ENCODE results near the gene HACD3. TPM values are rescaled to one million over a fixed set of nuclear protein-coding genes. Genes with fewer than 3 reads are reported as not detected.
"Not testable (repeated sequence)": the region's sequence is repeated elsewhere in the genome, so short reads cannot be mapped to it uniquely, and the experiment has no call there.

Gene HACD3
- total and polyA plus RNA-seq, 2 donors (not counting 1 experiment from before 2014, with no cell fraction given): 80.7 to 95.6 TPM

GRCh38 chr15:65550681-65551098, 20.4 kb downstream of the HACD3 start:
- peaks cover 23% of the 10 kb centered on the region for H3K79me2 ChIP-seq (ENCODE audit: control insufficient read depth, insufficient read depth, low read length)
- H4K20me1 ChIP-seq (ENCODE audit: control insufficient read depth, extremely low read depth, insufficient read depth, low read length): no peaks in the 10 kb centered on the region
- no peak overlapping the region for H3K9ac ChIP-seq (ENCODE audit: insufficient read depth, low read length)

DNA sequence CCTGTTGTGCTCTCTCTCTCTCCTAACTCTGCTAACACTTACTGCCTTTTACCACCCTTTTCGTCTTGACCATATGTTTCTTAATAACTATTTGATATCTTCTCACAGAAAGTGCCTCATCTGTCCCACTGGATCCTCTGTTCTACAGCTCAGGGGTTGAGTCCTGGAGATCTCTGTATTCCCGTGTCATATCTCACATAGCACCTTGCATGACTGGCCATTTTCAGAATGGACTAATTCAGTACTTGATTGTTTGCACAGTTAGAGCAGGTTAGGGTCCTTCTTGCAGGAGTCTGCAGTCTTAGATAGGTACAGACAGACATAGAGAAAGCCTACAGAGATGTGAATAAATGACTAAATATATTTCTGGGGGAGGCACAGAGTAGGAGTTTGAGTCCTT, 20.9 kb downstream of the HACD3 start:
- no peaks in the 10 kb centered on the region for H3K36me3 ChIP-seq (ENCODE audit: control insufficient read depth, insufficient read depth, low read length)
- H2AFZ ChIP-seq (ENCODE audit: low read length): no peak overlapping the region
- no peak overlapping the region for H3K4me3 ChIP-seq (replicated peaks in 1 of 4; ENCODE audit: control extremely low read depth in 1 of 4, insufficient read depth in 1 of 4, low read depth in 3 of 4, low read length in 4 of 4)
- peaks cover 20% of the 10 kb centered on the region for H3K79me2 ChIP-seq (ENCODE audit: control insufficient read depth, insufficient read depth, low read length)
- H3K9me3 ChIP-seq (ENCODE audit: control insufficient read depth, insufficient read depth, low read depth, low read length): no peaks in the 10 kb centered on the region
- H3K4me1 ChIP-seq (ENCODE audit: control insufficient read depth, extremely low read depth, insufficient read depth, low read length): no peaks in the 10 kb centered on the region
- H3K27ac ChIP-seq (ENCODE audit: insufficient read depth, low read length): no peak overlapping the region
- H3K9ac ChIP-seq (ENCODE audit: insufficient read depth, low read length): no peak overlapping the region
- no peaks in the 10 kb centered on the region for H4K20me1 ChIP-seq (ENCODE audit: control insufficient read depth, extremely low read depth, insufficient read depth, low read length)
- TF ChIP-seq CTCF (conservative IDR thresholded peaks at IDR 0.05 in 1 of 2, IDR thresholded peaks at IDR 0.05 in 1 of 2; ENCODE audit: low read depth in 1 of 2, low read length in 2 of 2) (no peak), EZH2 (IDR thresholded peaks at IDR 0.05; ENCODE audit: low read length, missing control alignments) (no peak)
- H3K4me2 ChIP-seq (ENCODE audit: extremely low read depth, insufficient read depth, low read length): no peak overlapping the region
- H3K27me3 ChIP-seq (ENCODE audit: control insufficient read depth, insufficient read depth, low read length): no peaks in the 10 kb centered on the region
- DNase-seq (ENCODE audit: low read depth in 2 of 2): no peak

More at GRCh38 chr15:65550681-65551098, 20.4 kb downstream of the HACD3 start:
- no peaks in the 10 kb centered on the region for H3K27me3 ChIP-seq (ENCODE audit: control insufficient read depth, insufficient read depth, low read length)
- H3K36me3 ChIP-seq (ENCODE audit: control insufficient read depth, insufficient read depth, low read length): no peaks in the 10 kb centered on the region
- TF ChIP-seq CTCF (conservative IDR thresholded peaks at IDR 0.05 in 1 of 2, IDR thresholded peaks at IDR 0.05 in 1 of 2; ENCODE audit: low read depth in 1 of 2, low read length in 2 of 2) (no peak), EZH2 (IDR thresholded peaks at IDR 0.05; ENCODE audit: low read length, missing control alignments) (no peak)
- DNase-seq (ENCODE audit: low read depth in 2 of 2): peak; percentile 70 to 82
- no peaks in the 10 kb centered on the region for H3K9me3 ChIP-seq (ENCODE audit: control insufficient read depth, insufficient read depth, low read depth, low read length)
- peak overlapping the region; percentile 42 for H3K27ac ChIP-seq (ENCODE audit: insufficient read depth, low read length)
- peak overlapping the region in 1 of 4 experiments; percentile 1 for H3K4me3 ChIP-seq (replicated peaks in 1 of 4; ENCODE audit: control extremely low read depth in 1 of 4, insufficient read depth in 1 of 4, low read depth in 3 of 4, low read length in 4 of 4)
- H2AFZ ChIP-seq (ENCODE audit: low read length): no peak overlapping the region
- peak overlapping the region; percentile 75 for H3K4me2 ChIP-seq (ENCODE audit: extremely low read depth, insufficient read depth, low read length)
- H3K4me1 ChIP-seq (ENCODE audit: control insufficient read depth, extremely low read depth, insufficient read depth, low read length): no peaks in the 10 kb centered on the region

DNA sequence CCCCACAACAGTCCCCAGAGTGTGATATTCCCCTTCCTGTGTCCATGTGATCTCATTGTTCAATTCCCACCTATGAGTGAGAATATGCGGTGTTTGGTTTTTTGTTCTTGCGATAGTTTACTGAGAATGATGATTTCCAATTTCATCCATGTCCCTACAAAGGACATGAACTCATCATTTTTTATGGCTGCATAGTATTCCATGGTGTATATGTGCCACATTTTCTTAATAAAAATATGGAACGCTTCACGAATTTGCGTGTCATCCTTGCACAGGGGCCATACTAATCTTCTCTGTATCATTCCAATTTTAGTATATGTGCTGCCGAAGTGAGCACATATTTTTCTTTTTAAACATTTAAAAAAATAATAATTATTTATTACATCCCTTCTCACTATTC, 22.6 kb downstream of the HACD3 start:
- not testable (repeated sequence) for H3K4me3 ChIP-seq (replicated peaks in 1 of 4; ENCODE audit: control extremely low read depth in 1 of 4, insufficient read depth in 1 of 4, low read depth in 3 of 4, low read length in 4 of 4); DNase-seq (ENCODE audit: low read depth in 2 of 2); H2AFZ ChIP-seq (ENCODE audit: low read length); H3K9ac ChIP-seq (ENCODE audit: insufficient read depth, low read length); H3K27ac ChIP-seq (ENCODE audit: insufficient read depth, low read length); H3K27me3 ChIP-seq (ENCODE audit: control insufficient read depth, insufficient read depth, low read length); H3K36me3 ChIP-seq (ENCODE audit: control insufficient read depth, insufficient read depth, low read length); H3K9me3 ChIP-seq (ENCODE audit: control insufficient read depth, insufficient read depth, low read depth, low read length); H4K20me1 ChIP-seq (ENCODE audit: control insufficient read depth, extremely low read depth, insufficient read depth, low read length); H3K4me1 ChIP-seq (ENCODE audit: control insufficient read depth, extremely low read depth, insufficient read depth, low read length); H3K4me2 ChIP-seq (ENCODE audit: extremely low read depth, insufficient read depth, low read length)
- H3K79me2 ChIP-seq (ENCODE audit: control insufficient read depth, insufficient read depth, low read length): peaks cover 16% of the 10 kb centered on the region
